AG09319 (cell line): ENCODE measurements around the gene POFUT2.
A peak's percentile ranks its signal among the peaks of the same experiment; 100 is the strongest.

ENCODE experiments used
- DNase-seq: peaks from one replicate; pipeline ENCODE4 v3.0.0-alpha.2; 2010; ENCODE audit warnings: low read depth; ENCODE audit errors: extremely low read depth
- TF ChIP-seq, protein P1 (sequence below): IDR thresholded peaks from 2 replicates; pipeline ENCODE4 v1.5.1; 2011; ENCODE audit warnings: low read depth, mild to moderate bottlenecking, inconsistent platforms, low read length, moderate library complexity

POFUT2 gene

GRCh38 chr21:45296638-45297037 lies 8.9 kb upstream of the POFUT2 start:
- no peak for DNase-seq
- TF ChIP-seq, protein P1, sequence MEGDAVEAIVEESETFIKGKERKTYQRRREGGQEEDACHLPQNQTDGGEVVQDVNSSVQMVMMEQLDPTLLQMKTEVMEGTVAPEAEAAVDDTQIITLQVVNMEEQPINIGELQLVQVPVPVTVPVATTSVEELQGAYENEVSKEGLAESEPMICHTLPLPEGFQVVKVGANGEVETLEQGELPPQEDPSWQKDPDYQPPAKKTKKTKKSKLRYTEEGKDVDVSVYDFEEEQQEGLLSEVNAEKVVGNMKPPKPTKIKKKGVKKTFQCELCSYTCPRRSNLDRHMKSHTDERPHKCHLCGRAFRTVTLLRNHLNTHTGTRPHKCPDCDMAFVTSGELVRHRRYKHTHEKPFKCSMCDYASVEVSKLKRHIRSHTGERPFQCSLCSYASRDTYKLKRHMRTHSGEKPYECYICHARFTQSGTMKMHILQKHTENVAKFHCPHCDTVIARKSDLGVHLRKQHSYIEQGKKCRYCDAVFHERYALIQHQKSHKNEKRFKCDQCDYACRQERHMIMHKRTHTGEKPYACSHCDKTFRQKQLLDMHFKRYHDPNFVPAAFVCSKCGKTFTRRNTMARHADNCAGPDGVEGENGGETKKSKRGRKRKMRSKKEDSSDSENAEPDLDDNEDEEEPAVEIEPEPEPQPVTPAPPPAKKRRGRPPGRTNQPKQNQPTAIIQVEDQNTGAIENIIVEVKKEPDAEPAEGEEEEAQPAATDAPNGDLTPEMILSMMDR, result no peak

GRCh38 chr21:45295576-45296365 lies 8.1 kb upstream of the POFUT2 start:
- DNase-seq, result no peak
- TF ChIP-seq, protein P1, result no peak

DNA sequence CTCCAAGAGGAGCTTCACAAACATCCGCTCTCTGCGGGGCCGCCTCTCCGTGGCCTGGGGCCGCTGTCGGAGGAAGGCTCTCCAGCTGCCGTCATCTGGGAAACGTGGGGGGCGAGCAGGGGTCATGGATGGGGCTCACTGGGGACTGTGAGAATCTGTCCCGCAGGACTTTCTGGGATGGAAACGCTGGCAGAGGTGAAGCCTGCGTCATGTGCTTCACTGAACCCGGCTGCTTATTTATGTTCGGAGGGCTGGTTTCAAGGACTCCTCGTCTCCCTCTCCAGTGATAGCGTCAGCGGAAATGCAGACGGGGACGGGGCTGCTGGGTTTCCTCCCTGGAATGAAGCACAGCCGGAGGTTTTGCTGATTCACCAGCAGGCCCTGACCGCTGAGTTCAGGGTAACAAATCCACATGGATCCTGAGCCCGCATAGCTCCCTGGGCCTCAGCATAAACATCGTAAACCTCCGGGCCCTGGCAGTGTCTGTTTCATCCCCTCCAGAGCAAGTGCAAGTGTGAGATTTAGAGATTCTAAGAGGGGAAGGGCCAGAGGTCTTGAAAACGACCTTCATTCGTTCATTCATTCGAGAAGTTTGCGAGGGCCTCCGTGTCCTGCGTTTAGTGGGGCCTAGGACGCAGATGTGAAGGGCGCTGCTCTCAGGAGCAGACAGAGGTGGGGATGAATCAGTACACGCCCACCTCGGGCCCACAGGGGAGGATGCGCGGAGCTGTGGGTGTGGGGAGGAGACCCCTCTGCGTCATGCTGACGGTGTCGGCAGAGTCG lies 7.0 kb upstream of the POFUT2 start:
- DNase-seq, result peak; percentile 88
- TF ChIP-seq, protein P1, result no peak

GRCh38 chr21:45293726-45294401 lies 6.2 kb upstream of the POFUT2 start:
- no peak for DNase-seq
- TF ChIP-seq, protein P1, result no peak

DNA sequence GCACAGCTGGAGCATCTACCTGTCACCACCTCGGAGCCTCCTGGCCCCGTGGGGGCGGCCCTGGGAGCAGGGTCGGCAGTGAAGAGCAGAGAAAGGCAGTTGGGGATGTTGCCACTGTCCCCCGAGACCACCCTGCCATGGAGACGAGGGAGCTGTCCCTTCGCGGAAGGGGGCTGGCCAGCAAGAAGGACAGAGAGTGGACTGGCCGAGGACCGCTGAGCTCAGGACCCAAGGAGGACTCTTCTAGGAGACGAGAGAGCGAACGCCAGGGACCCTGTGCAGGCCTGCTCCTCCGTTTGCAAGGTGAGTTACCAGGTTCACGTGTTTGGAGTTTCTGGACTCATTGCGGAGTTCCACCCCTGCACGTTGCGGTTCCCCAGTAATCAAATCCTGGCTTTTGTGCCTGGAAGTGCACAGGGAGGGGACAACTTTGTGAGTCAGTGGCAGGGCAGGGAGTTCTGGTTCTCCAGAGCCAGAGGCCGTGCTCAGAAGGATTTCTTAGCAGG lies 5.6 kb upstream of the POFUT2 start:
- TF ChIP-seq, protein P1, result no peak
- no peak for DNase-seq

- DNase-seq, result peak; percentile 59
- TF ChIP-seq, protein P1, result peak; percentile 99
Observed at GRCh38 chr21:45292399-45293219, 4.9 kb upstream of the POFUT2 start.
